Measurements from ENCODE around the gene SCAMP5. TPM values are rescaled to one million over a fixed set of nuclear protein-coding genes. Genes with fewer than 3 reads are reported as not detected.
A peak's percentile ranks its signal among the peaks of the same experiment; 100 is the strongest.

The SCAMP5 gene
- polyA plus RNA-seq, 2 of the 4 experiments (the other 2 are of a cell fraction) = 10.5 to 16.2 TPM

DNA sequence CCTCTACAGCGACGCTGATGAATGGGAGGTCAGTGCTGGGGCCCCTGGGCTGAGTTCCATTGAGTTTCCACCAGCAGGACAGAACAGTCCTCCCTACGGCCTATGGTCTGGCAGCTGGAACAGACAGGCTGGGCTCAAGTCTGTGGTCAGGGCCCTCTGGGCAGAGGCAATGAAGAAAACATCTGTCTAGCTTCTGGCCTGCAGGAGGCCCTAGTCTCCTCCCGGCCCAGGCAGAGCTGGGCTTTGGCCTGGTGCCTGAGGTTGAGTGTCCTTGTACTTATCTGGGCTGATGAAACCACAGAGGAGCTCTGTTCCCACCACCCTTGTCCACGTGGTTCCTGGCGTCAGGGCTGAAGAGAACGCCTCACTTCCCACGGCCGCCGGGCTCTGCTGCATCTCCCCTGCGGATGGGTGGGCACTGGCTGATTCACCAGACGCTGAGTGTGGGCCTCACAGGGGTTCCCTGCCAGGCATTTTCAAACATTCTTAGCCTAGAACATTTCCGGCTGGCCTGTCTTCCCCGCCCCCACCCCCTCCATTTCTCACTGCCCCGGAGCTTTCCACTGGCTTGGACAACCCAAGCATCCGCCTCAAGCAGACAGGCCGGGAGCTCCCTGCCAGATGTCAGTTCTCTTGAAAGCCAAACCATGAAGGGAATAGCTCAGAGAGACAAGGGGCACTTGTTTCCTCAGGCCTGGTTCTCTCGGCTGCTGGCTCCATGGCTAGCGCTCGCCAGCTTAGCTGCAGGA lies 48.3 kb downstream of the SCAMP5 start:
- H3K4me1 ChIP-seq = peaks cover 31% of the 10 kb centered on the region
- POLR2A ChIA-PET = interaction anchor here (0.7 to 1.3 kb wide), 4 partner anchors 14 to 160 kb away, joined by 3 to 7 read pairs (median 5); partner anchors contain the start of gene C15orf39
- 90% methylated on average over 19 of the region's 20 CpGs for WGBS (ENCODE audit: missing lambda C conversion rate)
- DNase-seq (ENCODE audit: low read depth in 1 of 2, low spot score in 1 of 2) (peak in 1 of 2 experiments; percentile 48), ATAC-seq (peak; percentile 21 to 49; a peak in 4 of 6 replicates), FAIRE-seq (no peak)
- TF ChIP-seq NPAS2 (CRISPR knock-in tag; IDR thresholded peaks at IDR 0.05; ENCODE audit: borderline replicate concordance) (no peak), RAD21 (conservative IDR thresholded peaks at IDR 0.05 in 1 of 2, IDR thresholded peaks at IDR 0.05 in 1 of 2) (peak in 1 of 2 experiments; percentile 18; a peak in 1 of 5 replicates), JUNB (IDR thresholded peaks at IDR 0.05) (no peak)
- H3K4me3 ChIP-seq = no peak overlapping the region
- CTCF ChIA-PET = interaction anchor here (0.7 to 3.9 kb wide), 21 partner anchors 8 to 264 kb away, joined by 3 to 25 read pairs (median 4); no protein-coding TSS in a partner anchor
- H3K9me3 ChIP-seq = no peaks in the 10 kb centered on the region
- peak overlapping the region; percentile 30; the same call in 1 of the 3 replicates for H3K4me2 ChIP-seq
- H3K27ac ChIP-seq = peak overlapping the region; percentile 34 to 69

GRCh38 chr15:75044258-75044878 lies 49.0 kb downstream of the SCAMP5 start:
- H3K9me3 ChIP-seq = no peaks in the 10 kb centered on the region
- TF ChIP-seq, protein P1, sequence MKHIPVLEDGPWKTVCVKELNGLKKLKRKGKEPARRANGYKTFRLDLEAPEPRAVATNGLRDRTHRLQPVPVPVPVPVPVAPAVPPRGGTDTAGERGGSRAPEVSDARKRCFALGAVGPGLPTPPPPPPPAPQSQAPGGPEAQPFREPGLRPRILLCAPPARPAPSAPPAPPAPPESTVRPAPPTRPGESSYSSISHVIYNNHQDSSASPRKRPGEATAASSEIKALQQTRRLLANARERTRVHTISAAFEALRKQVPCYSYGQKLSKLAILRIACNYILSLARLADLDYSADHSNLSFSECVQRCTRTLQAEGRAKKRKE (CRISPR knock-in tag; IDR thresholded peaks at IDR 0.05; ENCODE audit: low read depth) = no peak
- no peak for TF ChIP-seq GATA3 (IDR thresholded peaks at IDR 0.05; ENCODE audit: borderline replicate concordance)
- no peak for TF ChIP-seq RNF2 (IDR thresholded peaks at IDR 0.05; ENCODE audit: borderline replicate concordance, low read depth)
- TF ChIP-seq CBX2 (IDR thresholded peaks at IDR 0.05; ENCODE audit: borderline replicate concordance, low read depth) = no peak
- TF ChIP-seq ELK1 (IDR thresholded peaks at IDR 0.05; ENCODE audit: low read depth, low read length) = no peak
- no peak for TF ChIP-seq MAZ (IDR thresholded peaks at IDR 0.05; ENCODE audit: borderline replicate concordance, low read depth, low read length)
- no peak for TF ChIP-seq FOXS1 (CRISPR knock-in tag; IDR thresholded peaks at IDR 0.05)
- TF ChIP-seq ESRRA (IDR thresholded peaks at IDR 0.05; ENCODE audit: borderline replicate concordance, low read length) = no peak
- TF ChIP-seq FOSB (CRISPR knock-in tag; IDR thresholded peaks at IDR 0.05) = no peak
- no peak for TF ChIP-seq HEYL (CRISPR knock-in tag; IDR thresholded peaks at IDR 0.05)
- no peak for TF ChIP-seq ZSCAN20 (CRISPR knock-in tag; IDR thresholded peaks at IDR 0.05)
- no peak for TF ChIP-seq MAFK (IDR thresholded peaks at IDR 0.05; ENCODE audit: partially characterized antibody)
- TF ChIP-seq, protein P2, sequence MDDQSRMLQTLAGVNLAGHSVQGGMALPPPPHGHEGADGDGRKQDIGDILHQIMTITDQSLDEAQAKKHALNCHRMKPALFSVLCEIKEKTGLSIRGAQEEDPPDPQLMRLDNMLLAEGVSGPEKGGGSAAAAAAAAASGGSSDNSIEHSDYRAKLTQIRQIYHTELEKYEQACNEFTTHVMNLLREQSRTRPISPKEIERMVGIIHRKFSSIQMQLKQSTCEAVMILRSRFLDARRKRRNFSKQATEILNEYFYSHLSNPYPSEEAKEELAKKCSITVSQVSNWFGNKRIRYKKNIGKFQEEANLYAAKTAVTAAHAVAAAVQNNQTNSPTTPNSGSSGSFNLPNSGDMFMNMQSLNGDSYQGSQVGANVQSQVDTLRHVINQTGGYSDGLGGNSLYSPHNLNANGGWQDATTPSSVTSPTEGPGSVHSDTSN (IDR thresholded peaks at IDR 0.05) = no peak
- no peak for TF ChIP-seq RAD21 (conservative IDR thresholded peaks at IDR 0.05 in 1 of 2, IDR thresholded peaks at IDR 0.05 in 1 of 2)
- TF ChIP-seq, protein P3, sequence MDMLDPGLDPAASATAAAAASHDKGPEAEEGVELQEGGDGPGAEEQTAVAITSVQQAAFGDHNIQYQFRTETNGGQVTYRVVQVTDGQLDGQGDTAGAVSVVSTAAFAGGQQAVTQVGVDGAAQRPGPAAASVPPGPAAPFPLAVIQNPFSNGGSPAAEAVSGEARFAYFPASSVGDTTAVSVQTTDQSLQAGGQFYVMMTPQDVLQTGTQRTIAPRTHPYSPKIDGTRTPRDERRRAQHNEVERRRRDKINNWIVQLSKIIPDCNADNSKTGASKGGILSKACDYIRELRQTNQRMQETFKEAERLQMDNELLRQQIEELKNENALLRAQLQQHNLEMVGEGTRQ (IDR thresholded peaks at IDR 0.05) = no peak
- TF ChIP-seq BHLHE40 (IDR thresholded peaks at IDR 0.05; ENCODE audit: low read depth, low read length) = no peak
- no peak for TF ChIP-seq KDM5A (IDR thresholded peaks at IDR 0.05)
- TF ChIP-seq EP300 (IDR thresholded peaks at IDR 0.05) = no peak
- no peak for TF ChIP-seq ZNF302 (CRISPR knock-in tag; IDR thresholded peaks at IDR 0.05)
- POLR2A ChIA-PET = interaction anchor here (1.1 to 1.3 kb wide), 2 partner anchors 157 to 160 kb away, joined by 5 read pairs; partner anchors contain the start of gene C15orf39
- ATAC-seq (no peak), FAIRE-seq (no peak), DNase-seq (ENCODE audit: low read depth in 1 of 2, low spot score in 1 of 2) (no peak)
- WGBS (ENCODE audit: missing lambda C conversion rate) = 95% methylated on average over 14 of the region's 14 CpGs
- no peak overlapping the region for H3K27ac ChIP-seq
- H3K4me3 ChIP-seq = no peak overlapping the region
- CTCF ChIA-PET = interaction anchor here (0.8 to 3.9 kb wide), 7 partner anchors 10 to 263 kb away, joined by 3 to 25 read pairs (median 4); no protein-coding TSS in a partner anchor
- H3K4me1 ChIP-seq = peaks cover 31% of the 10 kb centered on the region
- no peak overlapping the region for H3K4me2 ChIP-seq

Measured in A549 (cell line).